Measurements from ENCODE around the gene GGTA1.

GRCh38 chr9:121464968-121465367 is 34.7 kb downstream of the GGTA1 start:
- TF ChIP-seq CTCF (IDR thresholded peaks at IDR 0.05; ENCODE audit: insufficient read depth, low read length, poor library complexity, severe bottlenecking) (no peak), EZH2phosphoT487 (conservative IDR thresholded peaks at IDR 0.05; ENCODE audit: low read length) (no peak)
